HL-60 (cell line): ENCODE measurements around the gene PRDM16.

Experiments used
- CTCF ChIP-seq: IDR thresholded peaks from one replicate; pipeline ENCODE4 v1.5.1; 2011; ENCODE audit warnings: low read length, control low read depth, inconsistent platforms; ENCODE audit not compliant: insufficient read depth
- GABPA ChIP-seq: IDR thresholded peaks from 2 replicates; pipeline ENCODE4 v1.6.1; 2012; ENCODE audit warnings: low read depth
- POLR2AphosphoS5 ChIP-seq: IDR thresholded peaks from 2 replicates; pipeline ENCODE4 v1.6.1; 2012; ENCODE audit warnings: low read depth
- SPI1 ChIP-seq: IDR thresholded peaks from 2 replicates; pipeline ENCODE4 v1.6.1; 2012; ENCODE audit warnings: low read depth, mild to moderate bottlenecking, borderline replicate concordance

- TF ChIP-seq CTCF: no peak
- no peak for TF ChIP-seq POLR2AphosphoS5
- TF ChIP-seq SPI1: no peak
- TF ChIP-seq GABPA: no peak
These were observed 262.6 kb downstream of the PRDM16 start for GRCh38 chr1:3331564-3331963.
